ENCODE measurements around the gene HTR4. TPM values are rescaled to one million over a fixed set of nuclear protein-coding genes. Genes with fewer than 3 reads are reported as not detected.

Gene HTR4
- total RNA-seq, result not detected in 2 replicates

GRCh38 chr5:148653836-148654781, at the start of gene HTR4:
TSS of gene HTR4 (minus strand) at chr5:148654527. CDS start at chr5:148637014, 17,513 bp downstream.

Other genes with a start within 250 kb of the HTR4 start
- gene ADRB2, start 172.1 kb upstream of the HTR4 start, total RNA-seq, result 13.3 and 14.2 TPM in 2 replicates